Measurements from ENCODE around the gene FKBP10.
"Not testable (repeated sequence)": the region's sequence is repeated elsewhere in the genome, so short reads cannot be mapped to it uniquely, and the experiment has no call there.

Gene FKBP10

GRCh38 chr17:41811549-41812380 lies 1.0 kb upstream of the FKBP10 start, which contains the start of gene P3H4:
Gene P3H4 (minus strand): TSS chr17:41811949. CDS start chr17:41811915, 34 bp downstream.
- DNase-seq (ENCODE audit: low read depth), result peak; percentile 78

DNA sequence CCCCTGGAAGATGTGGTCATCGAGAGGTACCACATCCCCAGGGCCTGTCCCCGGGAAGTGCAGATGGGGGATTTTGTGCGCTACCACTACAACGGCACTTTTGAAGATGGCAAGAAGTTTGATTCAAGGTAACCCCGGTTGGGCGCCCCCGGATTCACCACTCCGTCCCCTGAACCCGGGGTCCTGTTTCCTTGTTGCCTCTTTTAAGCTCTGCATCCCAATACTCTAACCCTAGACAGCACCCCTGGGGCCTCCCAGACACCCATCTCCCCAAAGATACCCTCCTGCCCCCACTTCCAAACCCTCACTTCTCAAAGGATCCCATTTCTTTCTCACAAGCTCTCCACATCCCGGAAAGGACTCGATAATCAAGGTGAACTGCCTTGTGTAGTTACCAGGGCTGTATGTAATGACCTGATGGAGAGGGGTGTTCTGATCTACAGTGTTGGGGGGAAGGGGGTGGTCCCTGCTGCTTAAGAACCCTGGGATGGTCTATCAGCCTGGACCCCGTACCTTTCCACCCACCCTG lies 412 bp downstream of the FKBP10 start:
- DNase-seq (ENCODE audit: low read depth), result no peak

DNA sequence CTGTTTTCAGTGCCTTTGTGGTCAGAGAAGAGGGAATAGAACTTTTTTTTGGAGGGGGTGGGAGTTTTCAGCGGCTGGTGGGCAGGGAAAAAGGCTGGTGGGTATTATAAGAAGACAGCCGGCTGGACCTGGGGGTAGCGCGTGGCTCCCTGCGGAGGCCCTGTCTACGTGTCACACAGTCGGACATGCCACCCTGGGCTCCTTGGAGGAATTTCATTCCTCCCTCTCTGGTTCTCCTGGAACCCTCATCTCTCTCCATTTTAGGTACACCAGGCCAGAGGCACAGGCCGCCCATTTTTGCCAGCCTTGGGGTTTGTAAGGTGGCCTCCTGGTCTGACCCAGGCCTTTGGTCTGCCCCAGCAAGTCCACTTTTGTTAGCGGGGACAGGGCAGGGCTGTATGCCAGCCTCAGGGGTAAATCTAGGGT lies 908 bp downstream of the FKBP10 start:
- no peak for DNase-seq (ENCODE audit: low read depth)

DNA sequence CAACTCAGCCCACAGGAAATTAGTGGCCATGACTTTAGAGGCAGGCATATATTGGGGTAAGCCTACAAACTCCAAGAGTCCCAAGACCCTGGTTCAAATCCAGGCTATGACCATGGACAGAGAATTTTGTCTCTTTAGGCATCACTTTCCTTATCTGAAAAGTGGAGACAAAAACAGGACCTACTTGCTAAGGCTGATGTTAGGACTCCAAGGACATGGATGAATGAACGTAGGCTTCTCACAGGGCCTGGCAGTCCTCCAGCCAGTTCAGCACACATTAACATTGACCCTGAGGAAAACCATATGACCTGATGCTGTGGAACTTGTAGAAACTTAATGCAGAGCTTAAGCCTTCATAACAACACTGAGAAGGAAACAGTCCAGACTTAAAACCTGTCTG lies 1.4 kb downstream of the FKBP10 start:
- DNase-seq (ENCODE audit: low read depth), result peak; percentile 64

GRCh38 chr17:41816637-41817320 lies 4.0 kb downstream of the FKBP10 start:
- DNase-seq (ENCODE audit: low read depth), result no peak

DNA sequence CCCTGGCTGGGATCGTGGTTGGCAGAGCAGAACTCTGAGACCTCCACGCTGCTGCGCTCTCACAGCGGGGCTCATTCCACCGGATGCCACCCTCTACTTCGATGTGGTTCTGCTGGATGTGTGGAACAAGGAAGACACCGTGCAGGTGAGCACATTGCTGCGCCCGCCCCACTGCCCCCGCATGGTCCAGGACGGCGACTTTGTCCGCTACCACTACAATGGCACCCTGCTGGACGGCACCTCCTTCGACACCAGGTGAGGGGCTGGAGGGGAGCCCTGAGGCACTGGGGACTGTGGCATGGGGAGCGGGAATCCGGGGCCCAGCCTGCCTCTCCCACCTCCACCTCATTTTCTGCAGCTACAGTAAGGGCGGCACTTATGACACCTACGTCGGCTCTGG lies 5.2 kb downstream of the FKBP10 start:
- DNase-seq (ENCODE audit: low read depth), result no peak

GRCh38 chr17:41821776-41822175 lies 9.0 kb downstream of the FKBP10 start:
- DNase-seq (ENCODE audit: low read depth), result no peak

DNA sequence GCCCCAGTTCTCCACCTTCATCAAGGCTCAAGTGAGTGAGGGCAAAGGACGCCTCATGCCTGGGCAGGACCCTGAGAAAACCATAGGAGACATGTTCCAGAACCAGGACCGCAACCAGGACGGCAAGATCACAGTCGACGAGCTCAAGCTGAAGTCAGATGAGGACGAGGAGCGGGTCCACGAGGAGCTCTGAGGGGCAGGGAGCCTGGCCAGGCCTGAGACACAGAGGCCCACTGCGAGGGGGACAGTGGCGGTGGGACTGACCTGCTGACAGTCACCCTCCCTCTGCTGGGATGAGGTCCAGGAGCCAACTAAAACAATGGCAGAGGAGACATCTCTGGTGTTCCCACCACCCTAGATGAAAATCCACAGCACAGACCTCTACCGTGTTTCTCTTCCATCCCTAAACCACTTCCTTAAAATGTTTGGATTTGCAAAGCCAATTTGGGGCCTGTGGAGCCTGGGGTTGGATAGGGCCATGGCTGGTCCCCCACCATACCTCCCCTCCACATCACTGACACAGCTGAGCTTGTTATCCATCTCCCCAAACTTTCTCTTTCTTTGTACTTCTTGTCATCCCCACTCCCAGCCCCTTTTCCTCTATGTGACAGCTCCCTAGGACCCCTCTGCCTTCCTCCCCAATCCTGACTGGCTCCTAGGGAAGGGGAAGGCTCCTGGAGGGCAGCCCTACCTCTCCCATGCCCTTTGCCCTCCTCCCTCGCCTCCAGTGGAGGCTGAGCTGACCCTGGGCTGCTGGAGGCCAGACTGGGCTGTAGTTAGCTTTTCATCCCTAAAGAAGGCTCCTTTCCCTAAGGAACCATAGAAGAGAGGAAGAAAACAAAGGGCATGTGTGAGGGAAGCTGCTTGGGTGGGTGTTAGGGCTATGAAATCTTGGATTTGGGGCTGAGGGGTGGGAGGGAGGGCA lies 9.7 kb downstream of the FKBP10 start:
- no peak for DNase-seq (ENCODE audit: low read depth)

GRCh38 chr17:41823141-41823524 lies 10.3 kb downstream of the FKBP10 start:
- DNase-seq (ENCODE audit: low read depth), result no peak

- DNase-seq (ENCODE audit: low read depth), result no peak
These were observed 10.8 kb downstream of the FKBP10 start for GRCh38 chr17:41823580-41823979.

DNA sequence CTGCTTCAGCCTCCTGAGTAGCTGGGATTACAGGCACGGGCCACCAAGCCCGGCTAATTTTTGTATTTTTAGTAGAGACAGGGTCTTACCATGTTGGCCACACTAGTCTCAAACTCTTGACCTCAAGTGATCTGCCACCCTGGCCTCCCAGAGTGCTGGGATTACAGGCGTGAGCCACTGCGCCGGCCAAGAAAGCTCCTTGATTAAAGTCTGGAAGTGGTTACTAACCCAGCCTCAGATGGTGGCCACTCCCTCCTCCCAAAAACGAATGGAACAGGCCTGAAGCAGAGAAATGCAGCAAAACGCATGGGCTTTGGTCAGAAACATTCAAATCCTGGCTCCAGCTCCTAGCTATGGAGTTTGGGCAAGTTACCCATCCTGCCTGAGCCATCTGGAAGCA lies 11.3 kb downstream of the FKBP10 start:
- DNase-seq (ENCODE audit: low read depth), result peak; percentile 64

DNA sequence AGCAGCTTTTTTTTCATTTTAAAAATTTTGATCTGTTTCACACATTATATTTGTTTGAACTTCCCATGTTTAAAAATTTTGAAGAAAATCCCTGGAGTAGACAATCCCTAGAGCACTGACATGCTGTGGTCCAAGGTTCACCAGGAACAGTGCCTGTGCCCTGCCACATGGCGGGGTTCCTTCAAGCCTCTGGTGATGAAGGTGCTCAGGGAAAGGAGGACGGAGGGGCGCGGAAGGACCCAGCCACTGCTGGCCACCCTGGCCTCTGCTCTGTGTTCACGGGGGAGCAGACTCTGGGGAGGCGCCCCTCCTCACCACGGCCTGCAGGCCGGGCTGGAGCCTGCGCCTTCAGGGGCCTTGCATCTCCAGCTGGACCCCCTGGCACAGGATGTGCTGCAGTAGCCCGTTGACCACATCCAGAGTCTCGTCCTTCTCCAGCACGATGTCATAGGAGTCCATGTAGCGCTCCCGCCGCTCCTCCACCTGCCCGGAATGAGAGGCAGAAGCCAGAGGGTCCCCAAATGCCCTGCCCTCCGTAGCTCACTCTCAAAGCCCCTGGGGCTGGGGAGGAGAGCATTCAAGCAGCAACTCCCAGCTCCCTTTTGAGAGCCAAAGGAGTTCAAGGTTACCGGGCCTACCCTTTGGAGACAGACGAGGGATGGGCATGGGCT lies 12.5 kb downstream of the FKBP10 start:
- DNase-seq (ENCODE audit: low read depth), result no peak

GRCh38 chr17:41829961-41830360 lies 17.2 kb downstream of the FKBP10 start:
- not testable (repeated sequence) for DNase-seq (ENCODE audit: low read depth)

DNA sequence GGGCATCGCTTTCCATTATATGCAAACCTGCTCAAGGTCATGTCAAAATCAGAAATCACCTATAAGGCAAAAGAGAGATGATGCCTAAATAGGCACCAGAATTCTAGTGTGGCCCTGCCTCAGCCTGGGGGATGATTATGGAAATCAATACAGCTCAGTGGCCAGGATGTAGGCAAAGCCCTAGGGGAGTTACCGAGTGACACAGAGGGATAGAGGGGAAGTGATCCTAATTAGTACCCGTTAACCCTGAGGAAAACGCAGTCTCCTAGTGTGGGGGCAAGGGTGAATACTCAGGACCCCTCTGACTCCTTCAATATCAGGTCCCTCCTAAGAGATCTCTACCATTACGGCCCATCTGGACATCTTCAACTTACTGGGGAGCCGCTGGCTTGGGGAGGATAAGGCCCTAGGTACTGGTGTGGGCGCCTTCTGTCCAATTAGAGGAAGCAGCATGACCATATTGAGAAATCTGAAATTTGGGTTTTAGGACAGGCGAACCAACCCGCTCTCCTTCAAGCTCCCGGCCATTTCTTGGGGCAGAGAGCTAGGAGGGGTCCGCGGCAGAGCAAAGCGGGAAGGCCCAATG lies 22.5 kb downstream of the FKBP10 start:
- DNase-seq (ENCODE audit: low read depth), result no peak

- peak; percentile 39 for DNase-seq (ENCODE audit: low read depth)
These were observed 23.2 kb downstream of the FKBP10 start, which contains the start of gene NT5C3B for GRCh38 chr17:41835800-41836549. Gene NT5C3B (minus strand): TSS chr17:41836232. CDS start chr17:41836193, 39 bp downstream.

- no peak for DNase-seq (ENCODE audit: low read depth)
These were observed 23.9 kb downstream of the FKBP10 start for GRCh38 chr17:41836550-41837196.

DNA sequence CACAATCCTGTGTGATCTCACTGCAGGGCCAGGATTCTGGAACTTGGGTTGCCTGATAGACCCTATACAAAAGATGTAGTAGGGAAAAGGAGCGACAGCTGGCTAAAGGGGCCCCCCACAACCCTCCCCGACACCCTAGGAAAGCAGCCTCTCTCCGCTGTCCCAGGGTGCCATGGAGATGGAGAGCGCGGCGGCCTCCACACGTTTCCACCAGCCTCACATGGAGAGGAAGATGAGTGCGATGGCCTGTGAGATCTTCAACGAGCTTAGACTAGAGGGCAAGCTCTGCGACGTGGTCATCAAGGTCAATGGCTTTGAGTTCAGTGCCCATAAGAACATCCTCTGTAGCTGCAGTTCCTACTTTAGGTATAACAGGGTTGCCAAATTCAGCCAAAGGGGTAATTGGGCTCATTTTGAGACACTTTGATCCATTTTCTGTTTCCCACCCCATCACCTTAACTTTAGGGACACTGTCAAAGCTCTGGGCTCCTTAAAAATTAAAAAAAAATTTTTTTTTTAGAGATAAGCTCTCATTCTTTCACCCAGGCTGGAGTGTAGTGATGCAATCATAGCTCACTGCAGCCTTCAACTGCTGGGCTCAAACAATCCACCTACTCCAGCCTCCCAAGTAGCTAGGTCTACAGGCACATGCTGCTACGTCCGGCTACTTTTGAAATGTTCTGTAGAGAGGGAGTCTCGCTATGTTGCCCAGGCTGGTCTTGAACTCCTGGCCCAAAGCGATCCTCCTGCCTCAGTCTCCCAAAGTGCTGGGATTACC lies 25.1 kb downstream of the FKBP10 start, which contains the start of gene KLHL10:
KLHL10 (plus strand) TSS at position 65 of the 778 bp plus-strand sequence; CDS start at position 173, 108 bp downstream.
- no peak for DNase-seq (ENCODE audit: low read depth)

GRCh38 chr17:41839448-41839847 lies 26.6 kb downstream of the FKBP10 start:
- not testable (repeated sequence) for DNase-seq (ENCODE audit: low read depth)

DNA sequence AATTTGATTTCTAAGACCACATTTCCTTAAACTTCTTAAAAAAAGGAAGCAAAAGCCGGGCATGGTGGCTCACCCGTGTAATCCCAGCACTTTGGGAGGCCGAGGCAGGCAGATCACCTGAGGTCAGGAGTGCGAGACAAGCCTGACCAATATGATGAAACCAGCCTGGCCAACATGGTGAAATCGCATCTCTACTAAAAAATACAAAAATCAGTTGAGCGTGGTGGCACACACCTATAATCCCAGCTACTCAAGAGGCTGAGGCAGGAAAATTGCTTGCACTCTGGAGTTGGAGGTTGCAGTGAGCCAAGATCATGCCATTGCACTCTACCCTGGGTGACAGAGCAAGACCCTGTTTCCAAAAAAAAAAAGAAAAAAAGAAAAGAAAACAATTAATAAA lies 28.0 kb downstream of the FKBP10 start:
- DNase-seq (ENCODE audit: low read depth), result not testable (repeated sequence)

Data from fibroblast of gingiva (primary cell).